ENCODE results near the gene UBTF.

Gene UBTF

DNA sequence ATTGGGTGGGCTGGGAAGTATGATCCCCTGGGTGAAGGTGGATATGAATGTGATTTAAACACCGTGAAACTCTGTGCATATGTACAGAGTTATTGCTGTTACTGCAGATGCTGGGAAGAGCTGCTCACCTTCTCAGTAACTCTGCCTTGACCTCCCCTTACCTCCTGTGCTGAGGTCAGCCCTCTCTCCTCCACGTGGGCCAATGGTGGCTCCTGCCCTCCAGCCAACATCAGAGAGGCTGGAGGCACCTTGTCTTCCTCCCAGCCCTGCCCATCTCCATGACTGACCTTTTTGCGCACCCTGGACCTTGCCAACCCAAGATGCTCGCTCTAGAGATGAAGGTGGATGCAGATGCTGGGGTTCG, 49.4 kb downstream of the UBTF start:
- no peak for DNase-seq (ENCODE audit: low read depth)

DNA sequence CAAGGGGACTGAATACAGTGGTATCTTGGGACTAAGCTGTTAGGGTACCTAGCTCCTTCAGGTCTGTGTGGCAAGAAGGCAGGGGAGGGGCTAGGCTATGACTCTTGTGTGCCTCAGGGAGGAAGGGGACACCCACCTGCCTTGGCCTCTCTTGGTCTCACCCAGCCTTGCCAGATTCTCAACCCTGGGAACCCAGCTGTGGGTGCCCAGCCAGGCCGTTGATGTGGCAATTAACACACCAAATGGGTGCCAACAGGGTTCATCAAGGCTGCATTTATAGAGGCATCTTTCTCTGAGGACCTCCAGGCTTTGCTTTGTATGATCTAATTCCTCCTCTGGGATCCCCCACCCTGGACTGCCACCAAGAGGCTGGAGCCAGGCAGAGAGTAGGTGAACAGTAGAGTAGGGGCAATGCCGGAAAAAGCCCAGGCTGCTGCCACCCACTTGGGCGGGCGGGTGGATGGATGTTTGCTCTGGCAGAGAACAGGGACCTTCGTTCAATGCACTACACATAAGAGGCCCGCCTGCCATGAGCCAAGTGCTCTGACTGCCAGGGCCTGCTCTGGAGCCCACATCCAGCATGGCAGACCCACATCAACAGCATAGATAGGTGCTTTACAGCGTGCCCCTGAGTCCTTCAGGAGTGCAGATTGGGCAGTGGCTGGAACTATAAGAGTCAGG, 52.2 kb downstream of the UBTF start:
- no peak for DNase-seq (ENCODE audit: low read depth)

DNA sequence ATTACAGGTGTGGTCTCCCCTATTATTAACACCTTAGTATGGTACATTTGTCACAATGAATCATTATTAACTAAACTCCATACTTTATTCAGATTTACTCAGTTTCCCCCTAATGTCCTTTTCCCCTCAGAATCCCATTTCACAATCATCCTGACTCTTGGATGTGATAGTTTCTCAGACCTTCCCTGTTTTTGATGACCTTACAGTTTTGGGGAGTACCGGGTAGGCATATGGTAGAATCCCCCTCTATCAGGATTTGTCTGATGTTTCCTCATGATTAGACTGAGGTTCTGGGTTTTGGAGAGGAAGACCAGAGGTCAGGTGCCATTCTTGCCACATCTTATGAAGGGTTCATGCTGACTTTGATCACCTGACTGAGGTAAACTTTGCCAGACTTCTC, 55.0 kb downstream of the UBTF start:
- no peak for DNase-seq (ENCODE audit: low read depth)

DNA sequence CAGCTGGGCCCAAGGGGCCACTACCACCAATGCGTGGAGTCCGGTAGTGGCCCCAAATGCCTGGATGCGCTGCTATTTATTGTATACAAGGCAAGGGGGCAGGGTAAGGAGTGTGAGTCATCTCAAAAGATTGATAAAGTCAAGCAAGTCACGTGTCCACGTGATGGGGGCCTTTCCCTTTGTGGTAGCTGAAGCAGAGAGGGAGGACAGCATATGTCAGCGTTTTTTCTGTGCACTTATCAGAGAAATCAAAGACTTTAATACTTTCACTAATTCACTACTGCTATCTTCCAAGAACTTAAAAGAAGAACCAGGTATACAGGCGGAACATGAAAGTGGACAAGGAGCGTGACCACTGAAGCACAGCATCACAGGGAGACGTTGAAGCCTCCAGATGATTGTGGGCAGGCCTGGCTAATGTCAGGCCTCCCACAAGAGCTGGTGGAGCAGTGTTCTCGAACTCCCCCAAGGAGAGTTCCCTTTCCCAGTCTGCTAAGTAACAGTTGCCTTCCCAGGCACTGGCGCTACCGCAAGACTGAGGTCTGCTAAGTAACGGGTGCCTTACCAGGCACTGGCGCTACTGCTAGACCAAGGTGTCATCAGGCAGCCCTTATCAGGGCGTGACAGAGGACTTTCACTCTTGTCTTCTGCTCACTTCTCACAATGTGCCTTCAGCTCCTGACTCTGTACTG, 59.8 kb downstream of the UBTF start:
- DNase-seq (ENCODE audit: low read depth) = no peak

DNA sequence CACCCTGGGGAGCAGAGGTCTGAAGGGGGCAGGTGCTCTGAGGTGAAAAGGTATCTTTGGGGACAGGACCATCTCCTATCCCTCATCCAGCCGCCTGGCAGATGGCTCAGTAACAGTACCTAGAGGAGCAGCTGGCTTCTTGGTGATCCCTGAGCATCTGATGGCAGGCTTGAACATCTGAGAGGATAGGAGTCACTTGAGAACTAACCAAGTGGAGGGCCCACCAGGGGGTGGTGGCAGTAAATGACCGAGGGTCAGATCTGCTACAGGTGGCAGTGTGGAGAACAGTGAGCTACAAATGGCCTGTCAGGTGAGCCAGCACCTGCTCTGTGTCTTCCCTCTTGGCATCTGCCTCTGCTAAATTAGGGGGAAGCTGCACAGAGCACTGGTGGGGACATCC, 64.0 kb downstream of the UBTF start:
- DNase-seq (ENCODE audit: low read depth) = no peak
